HTERT RPE-1 (cell line): Measurements from ENCODE around the gene PLAGL1.
"Not testable (repeated sequence)": the region's sequence is repeated elsewhere in the genome, so short reads cannot be mapped to it uniquely, and the experiment has no call there.

Experiments
- in situ Hi-C: fragments of 300-500 bp; cut with MboI; formaldehyde crosslinking; loops from 4 replicates; pipeline ENCODE4 v1.14.3; 2020; ENCODE audit warnings: low sequenced_read_pairs

The PLAGL1 gene

DNA sequence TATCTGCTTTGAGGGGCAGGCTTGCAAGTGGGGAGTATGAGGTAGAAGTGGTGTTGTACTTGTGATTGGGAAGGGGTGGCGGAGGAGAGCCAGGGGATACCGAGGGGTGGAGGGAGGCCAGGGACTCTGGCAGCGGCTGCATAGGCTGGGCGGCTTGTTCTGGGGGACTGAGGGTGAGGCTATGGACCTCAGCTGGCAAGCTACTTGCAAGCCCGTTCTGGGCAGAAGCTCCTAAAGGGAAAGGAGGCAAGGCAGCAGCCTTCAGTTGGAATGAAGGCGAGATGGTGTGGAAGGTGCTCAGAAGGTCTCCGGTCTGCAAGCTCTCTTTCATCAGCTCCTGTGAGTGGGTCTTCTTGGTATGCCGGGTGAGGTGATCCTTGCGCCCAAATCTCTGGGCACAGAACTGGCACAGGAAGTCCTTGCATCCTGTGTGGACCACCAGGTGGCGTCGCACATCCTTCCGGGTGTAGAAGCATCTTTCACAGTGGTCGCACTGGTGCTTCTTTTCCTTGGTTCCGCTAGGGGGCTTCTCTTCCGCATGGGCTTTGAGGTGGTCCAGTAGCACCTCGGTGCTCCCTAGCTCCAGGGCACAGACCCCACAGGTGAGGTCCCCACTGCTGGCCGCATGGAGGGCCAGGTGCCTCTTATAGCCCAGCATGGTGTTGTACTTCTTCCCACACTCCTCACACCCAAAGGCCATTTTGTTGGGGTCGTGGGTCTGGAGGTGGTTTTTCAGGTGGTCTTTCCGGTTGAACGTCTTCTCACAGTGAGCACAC, 66.0 kb downstream of the PLAGL1 start:
- in situ Hi-C loops, result no loop called here

DNA sequence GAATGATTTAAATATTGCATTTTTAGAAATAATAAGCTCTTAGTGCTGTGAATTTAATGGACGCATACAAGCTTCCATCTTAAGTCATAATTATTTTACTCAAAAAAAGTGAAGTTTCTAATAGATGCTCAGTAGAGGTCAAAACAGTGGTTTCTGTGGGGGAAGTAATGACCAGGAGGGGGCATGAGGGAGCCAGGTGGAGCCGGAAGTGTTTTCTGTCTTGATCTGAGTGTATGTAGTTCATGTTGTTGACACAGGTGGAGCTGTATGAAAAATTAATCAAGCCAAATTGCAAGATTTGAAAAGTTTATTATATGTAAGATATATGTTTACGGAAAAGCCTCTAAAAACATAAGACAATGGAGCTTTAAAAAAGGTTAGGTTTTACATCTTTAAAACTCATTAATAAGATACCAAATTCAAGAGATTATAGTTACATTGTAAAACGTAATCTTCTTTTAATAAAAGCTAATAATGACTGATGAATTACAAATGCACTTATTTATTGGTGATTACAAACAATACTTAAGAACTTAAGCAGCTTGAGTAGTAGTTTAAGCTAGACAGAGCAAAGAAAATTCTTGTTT, 68.0 kb downstream of the PLAGL1 start:
- in situ Hi-C loops, result no loop called here

DNA sequence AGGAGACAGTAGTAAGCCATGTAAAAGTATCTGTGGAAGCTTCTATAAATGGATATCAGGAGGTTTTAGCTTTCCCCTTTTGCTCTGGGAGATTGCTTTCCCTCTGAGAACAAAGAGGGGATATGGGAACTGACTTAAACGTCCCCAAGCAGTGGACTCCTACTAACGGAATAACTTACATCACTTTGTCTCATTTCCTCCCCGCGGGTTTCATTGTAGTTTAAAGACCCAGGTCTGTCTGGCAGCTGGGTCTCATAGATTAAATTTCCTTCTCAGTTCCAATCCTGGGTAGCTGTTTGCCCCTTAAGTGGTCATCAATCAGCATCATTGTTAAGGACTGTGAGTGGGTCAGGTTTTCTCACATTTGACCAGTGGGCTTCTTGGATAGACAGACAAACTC, 68.7 kb downstream of the PLAGL1 start:
- in situ Hi-C loops, result no loop called here

DNA sequence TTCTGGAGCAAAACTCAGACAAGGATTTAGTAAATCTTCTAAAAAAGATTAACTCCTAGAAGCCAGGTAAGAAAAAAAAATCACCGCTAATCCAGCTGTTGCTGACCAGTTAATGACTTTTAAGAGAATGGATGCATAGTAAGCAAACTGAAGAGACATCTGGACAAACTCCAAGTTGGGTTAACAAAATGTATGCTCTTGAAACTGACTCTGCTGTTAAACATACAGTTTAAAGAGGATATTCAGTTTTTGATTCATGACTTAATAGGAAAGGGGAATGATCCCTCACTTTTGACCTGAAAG, 70.4 kb downstream of the PLAGL1 start:
- in situ Hi-C loops, result no loop called here

DNA sequence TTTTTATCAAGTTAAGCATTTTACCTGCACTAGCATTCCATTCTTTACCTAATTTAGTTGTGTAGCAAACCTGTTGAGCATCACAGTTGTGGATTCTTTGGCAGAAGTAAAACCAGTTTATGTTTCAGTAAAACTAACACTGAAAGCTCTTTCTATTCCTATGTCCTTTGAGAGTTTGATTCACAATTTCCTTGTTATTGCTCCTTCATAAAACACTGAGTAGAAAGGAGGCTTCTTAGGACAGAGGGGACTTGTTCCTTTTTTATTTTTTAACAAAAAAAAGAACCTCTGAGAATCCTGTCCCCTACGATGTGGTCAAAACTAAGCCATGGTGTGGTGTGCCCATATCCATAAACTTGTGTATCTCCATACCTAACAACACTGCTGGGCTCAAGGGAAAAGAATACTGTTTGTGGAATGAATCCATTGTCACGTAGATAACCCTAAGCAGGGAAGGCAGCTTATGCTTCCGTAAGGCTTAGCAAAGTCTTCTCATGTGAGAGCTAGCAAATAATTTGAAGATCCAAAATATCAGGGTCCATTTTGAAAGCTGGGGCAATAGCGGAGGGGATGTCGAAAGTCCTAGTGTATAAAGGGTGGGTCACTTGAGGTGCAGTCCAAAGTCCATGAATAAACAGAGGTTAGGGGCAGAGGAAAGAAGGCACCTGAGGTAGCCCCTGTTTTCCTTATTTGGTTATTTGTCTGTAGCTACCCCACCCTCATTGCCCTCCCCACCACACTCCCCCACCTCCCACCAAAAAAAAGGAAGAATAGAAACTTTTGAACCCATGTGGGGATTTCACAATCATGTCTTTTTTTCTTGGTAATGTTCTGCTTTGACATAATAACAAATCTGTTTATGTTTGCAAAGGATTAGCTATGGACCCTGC, 71.0 kb downstream of the PLAGL1 start:
- in situ Hi-C loops, result no loop called here

DNA sequence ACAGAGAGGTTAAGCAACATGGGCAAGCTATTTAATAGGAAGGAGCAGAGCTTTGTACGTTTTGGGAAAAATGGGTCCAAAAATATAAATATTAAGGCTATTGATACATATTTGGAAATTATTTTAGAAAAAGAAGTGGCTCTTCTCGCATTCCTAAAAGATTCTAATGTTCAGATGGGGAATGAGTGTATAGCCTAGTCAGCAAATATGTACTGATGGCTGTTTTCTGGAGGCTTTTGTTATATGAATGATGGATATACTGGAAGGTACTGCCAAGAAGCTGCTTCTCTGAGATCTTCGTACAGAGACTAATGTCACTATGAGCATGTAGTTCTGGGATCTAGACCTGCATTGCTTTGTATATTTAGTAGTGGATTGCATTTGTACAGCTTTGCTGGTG, 71.7 kb downstream of the PLAGL1 start:
- in situ Hi-C loops, result no loop called here

DNA sequence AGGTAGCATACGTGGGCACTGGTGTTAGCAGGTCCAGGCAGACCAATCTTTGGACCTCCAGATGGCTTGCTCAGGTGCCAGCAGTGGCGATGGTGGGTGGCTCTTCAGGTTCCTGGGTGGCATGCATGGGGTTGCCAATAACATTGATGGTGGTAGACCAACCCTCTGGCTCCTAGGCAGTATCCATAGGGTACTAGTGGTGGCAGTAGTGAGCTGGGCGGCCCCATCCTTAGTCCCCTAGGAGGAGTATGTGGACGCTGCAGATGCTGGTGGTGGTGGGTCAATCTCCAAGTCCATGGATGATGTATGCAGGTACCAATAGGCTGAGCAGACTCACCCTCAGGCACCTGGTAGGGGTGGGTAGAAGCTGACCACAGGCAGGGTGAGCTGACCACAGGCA, 73.2 kb downstream of the PLAGL1 start:
- in situ Hi-C loops, result no loop called here

DNA sequence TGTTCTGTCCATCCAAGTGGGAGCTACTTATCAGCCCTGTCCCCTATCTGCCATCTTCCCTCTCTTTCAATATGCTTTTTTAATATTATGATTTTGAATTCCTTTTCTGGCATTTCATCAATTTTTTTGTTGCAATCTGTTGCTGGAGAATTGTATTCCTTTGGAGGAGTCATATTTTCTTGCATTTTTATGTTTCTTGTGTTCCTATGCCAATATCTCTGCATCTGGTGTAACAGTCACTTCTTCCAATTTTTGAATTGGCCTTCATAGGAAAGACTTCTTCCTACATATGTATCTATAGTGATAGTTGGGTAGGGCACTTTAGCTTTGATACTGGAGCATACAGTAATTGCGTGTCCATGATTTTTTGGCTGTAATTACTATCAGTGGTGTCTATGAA, 73.7 kb downstream of the PLAGL1 start:
- in situ Hi-C loops, result no loop called here

DNA sequence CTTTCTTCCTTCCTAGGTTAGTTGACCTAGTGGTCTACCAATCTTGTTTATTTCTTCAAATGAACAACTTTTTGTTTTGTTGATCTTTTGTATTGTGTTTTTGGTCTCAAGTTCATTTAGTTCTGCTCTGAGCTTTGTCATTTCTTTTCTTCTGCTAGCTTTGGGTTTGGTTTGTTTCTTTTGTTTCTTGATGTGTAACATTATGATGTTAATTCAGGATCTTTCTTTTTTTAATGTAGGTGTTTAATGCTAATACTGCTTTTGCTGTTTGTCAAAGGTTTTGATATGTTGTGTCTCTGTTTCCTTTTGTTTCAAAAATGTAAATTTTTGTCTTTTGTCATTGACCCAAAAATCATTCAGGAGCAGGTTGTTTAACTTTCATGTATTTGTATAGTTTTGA, 78.1 kb downstream of the PLAGL1 start:
- in situ Hi-C loops, result no loop called here

DNA sequence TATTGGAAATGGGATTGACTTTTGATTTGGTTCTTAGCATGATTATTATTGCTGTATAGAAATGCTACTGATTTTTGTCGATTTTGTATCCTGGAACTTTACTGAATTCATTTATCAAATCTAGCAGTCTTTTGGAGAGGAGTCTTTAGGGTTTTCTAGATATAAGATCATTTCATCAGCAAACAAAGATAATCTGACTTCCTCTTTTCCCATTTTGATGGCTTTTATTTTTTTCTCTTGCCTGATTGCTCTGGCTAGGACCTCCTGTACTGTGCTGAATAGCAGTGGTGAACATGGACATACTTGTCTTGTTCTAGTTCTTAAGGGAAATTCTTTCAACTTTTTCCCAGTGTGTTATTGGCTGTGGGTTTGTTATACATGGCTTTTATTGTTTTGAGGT, 79.2 kb downstream of the PLAGL1 start:
- in situ Hi-C loops, result no loop called here

DNA sequence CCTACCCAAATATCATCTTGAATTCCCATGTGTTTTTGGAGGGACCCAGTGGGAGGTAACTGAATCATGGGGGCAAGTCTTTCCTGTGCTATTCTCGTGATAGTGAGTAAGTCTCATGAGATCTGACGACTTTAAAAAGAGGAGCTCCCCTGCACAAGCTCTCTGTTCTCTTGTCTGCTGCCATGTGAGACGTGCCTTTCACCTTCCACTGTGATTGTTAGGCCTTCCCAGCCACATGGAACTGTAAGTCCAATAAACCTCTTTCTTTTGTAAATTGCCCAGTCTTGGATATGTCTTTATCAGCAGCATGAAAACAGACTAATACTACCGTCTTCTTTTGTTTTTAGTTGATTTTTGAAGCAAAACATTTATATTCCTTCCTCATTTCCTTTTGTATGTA, 91.0 kb downstream of the PLAGL1 start:
- in situ Hi-C loops, result not testable (repeated sequence)

DNA sequence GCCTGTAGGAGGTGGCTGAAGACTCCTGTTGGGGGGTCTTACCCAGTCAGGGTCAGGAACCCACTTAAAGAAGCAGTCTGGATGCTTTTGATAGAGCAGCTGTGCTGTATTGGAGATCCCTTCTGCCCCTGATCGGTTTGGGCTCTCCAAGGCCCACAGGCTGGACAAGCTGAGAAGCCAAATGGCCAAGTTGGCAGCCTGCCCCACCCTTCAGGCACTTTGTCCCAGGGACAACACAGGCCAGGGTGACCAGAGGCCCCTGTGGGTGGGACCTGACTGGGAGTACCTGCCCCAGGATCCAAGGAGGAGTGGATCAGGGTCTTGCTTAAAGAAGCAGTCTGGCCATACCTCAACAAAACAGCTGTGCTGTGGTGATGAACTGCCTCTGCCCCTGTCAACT, 95.4 kb downstream of the PLAGL1 start:
- in situ Hi-C loops, result no loop called here

DNA sequence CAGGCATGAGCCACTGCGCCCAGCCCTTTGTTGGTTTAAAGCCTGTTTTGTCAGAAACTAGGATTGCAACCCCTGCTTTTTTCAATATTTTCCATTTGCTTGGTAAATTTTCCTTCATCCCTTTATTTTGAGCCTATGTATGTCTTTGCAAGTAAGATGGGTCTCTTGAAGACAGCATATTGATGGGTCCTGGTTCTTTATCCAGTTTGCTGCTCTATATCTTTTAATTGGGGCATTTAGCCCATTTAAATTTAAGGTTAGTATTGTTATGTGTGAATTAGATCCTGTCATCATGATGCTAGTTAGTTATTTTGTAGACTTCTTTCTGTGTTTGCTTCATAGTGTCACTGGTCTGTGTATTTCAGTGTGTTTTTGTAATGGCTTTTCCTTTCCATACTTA, 97.0 kb downstream of the PLAGL1 start:
- in situ Hi-C loops, result no loop called here

DNA sequence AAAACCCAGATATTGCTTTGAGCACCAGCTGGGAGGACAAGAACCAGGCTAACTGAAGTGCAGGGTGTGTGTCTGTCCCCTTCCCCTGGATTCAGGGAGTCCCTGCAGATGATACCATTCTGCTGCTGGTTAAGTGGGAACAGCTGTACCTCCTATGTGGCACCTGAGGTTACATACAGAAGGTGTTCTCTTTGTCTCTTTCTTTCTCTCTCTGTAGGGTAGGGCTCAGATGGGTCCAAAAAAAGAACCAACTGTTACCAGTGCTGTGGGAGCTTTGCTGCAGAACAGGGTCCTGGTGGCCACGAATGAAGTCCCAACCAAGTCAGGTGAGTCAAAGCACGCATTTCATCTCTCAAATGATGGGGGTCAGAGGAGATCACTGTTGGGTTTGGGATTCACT, 105.2 kb downstream of the PLAGL1 start:
- in situ Hi-C loops, result no loop called here

DNA sequence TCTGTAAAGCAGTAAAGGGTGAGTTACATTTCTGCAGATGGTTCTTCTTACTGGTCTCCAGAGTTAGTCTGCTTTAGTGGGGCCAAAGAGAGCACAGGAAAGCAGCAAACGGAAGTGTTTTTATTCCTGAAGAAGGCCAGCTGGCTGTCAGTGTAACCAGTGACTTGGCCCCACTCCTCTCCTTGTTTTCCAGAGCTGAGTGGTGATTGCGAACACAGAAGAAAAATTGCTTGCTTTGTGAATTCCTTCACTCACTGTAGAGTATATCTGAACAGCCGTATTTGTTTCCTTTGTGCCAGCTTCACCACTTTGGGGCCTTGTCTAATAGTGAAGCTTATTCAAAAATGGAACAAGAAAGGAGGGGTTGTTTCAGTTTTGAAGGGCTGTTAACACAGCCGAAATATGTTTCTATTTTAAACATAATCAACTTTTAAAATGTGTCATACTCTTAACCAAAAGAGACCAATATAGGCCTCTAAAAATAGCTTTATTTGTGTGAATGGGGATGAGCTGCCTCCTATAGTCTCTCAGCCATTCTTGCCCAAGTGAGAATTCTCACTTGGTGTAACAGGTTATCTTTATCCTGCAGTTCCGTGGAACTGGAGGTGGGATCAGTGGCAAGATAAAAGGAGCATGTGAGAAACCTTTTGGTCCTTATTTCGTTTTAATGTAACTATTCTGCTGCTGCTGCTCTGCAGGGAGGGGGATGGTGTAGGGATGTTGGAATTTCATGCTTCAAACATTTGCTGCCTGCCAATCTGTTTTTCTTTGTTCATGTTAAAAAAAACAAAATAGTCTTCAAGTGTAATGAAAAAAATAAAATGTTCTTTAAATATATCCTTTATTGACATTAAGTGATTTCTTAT, 105.9 kb downstream of the PLAGL1 start:
- in situ Hi-C loops, result no loop called here

DNA sequence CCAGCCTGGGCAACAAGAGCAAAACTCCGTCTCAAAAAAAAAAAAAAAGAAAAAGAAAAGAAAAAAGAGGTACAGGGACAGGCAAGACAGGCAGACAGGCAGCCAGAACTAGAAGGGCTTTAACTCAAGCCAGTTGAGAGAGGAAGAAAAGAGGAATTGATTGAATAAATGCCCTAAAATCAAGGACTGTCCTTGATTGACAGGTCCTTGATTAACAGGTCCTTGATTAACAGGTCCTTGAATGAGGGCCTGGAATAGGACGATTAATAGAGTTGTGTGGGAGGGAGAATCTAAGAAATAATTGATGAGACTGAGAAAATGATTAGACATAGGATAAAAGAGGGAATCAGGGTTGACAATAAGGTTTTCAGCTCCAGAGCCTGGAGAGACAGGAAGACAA, 107.7 kb downstream of the PLAGL1 start:
- in situ Hi-C loops, result no loop called here

DNA sequence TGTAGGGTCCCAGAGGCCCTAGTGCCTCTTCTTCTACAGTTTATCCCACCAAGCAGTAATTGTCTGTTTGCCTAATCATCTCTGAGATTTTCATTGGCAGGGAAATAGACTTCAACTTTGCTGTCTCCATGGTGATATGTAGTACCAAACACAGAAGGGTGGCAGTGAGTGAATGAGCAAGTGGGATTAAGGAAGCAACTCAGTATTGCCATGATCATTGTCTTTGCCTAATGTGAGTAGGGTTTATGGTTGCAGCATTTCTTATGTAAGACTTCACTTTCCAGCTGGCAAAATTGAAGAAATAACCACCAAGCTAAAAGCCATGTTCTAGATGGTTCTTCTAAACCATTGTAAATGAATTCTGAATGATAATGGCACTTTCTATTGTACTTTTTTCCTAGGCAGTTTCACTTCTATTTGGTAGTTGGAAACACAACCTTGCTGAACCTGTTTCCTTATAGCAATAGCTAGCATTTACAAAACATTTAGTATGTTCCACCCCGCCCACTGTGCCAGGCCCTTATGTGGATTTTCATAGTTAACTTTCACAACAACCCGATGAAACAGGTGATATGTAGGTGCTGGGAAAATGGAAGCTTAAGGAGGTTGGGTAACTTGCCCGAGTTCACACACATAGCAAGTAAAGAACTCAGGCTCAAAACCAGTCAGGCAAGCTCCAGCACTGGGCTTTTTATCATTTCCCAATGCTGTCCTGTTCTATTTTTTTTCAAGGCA, 111.8 kb downstream of the PLAGL1 start:
- in situ Hi-C loops, result no loop called here

DNA sequence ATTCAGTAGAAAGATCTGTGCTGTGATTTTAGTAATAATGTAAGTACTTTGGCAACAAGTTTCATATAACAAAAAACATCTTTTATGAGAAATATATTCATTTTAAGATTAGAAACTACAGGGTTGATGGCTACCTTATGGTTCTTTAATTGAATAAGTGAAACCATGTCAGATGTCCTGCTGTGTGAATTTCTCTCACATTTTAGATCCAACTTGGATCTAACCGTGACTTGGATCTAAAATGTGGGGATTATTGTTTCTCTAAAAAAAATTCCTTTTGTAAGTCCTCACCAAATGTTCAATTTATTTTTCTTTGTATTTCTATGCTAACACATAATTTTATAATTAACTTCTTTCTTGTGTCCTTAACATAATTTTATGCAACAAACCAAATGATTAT, 113.4 kb downstream of the PLAGL1 start:
- in situ Hi-C loops, result no loop called here
